SH-SY5Y (cell line): ENCODE data around the gene WRNIP1.

Experiments
- GATA2 ChIP-seq: IDR thresholded peaks from 2 replicates; pipeline ENCODE4 v1.6.1; 2011; ENCODE audit warnings: mild to moderate bottlenecking, low read depth, low read length
- GATA3 ChIP-seq: IDR thresholded peaks from 2 replicates; pipeline ENCODE4 v1.6.1; 2011; ENCODE audit warnings: low read depth, mild to moderate bottlenecking, low read length, moderate library complexity

DNA sequence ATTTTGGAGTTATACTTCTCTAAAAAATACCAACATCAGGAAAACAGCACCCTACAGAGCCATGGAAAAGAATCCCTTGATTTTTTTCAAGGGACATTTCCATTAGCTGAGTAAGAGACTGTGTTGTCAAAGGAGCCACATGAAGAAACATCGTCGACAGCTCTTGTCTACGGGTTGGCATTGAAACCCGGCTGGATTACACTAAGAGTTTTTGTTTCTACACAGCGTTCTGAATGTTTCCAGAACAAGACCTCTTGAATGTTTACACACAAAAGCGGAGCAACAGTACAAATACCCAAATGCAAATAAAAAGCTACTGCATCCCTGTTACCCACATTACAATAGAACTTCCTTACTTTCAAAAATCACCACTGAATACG, 12.1 kb upstream of the WRNIP1 start:
- TF ChIP-seq GATA2 (no peak), GATA3 (no peak)
